GM12872 (cell line): ENCODE measurements around the gene DUSP22.

Experiments
- TF ChIP-seq, protein P1 (sequence below): IDR thresholded peaks from 3 replicates; pipeline ENCODE4 v1.5.1; 2011; ENCODE audit warnings: low read depth, mild to moderate bottlenecking, low read length, moderate library complexity; ENCODE audit not compliant: insufficient read depth

Gene DUSP22

DNA sequence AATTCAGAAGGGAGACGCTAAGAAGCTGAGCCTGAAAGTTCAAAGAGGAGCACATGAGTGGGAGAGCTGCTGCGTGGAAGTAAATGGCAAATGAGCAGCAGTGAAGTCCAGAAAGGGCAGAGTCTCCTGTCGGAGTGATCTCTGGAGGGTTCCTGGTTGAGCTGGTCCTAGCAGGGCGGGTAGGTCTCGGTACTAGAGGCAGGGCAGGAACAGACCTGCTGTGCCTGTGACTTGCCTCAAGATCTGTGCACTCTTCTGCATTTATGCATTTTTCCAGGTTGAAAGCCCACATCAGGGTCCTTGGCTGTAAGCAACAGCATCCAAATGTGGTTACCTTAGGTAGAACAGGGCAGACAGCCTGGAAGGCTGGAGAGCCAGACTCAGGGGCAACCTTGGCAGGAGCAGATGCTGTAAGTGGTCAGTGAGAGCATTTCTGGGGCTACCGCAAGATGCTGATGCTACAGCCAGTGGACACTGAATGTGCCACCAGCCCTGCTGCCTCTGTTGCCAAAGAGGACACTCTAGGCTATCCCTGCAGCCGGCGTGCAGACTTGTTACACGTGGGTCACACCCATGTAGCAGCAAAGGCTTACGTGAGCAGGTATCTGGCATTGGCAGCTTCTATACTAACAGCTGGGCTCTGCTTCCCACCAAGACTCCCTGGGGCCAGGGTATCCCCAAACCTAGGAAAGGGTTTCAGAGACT is 8.4 kb downstream of the DUSP22 start:
- TF ChIP-seq, protein P1, sequence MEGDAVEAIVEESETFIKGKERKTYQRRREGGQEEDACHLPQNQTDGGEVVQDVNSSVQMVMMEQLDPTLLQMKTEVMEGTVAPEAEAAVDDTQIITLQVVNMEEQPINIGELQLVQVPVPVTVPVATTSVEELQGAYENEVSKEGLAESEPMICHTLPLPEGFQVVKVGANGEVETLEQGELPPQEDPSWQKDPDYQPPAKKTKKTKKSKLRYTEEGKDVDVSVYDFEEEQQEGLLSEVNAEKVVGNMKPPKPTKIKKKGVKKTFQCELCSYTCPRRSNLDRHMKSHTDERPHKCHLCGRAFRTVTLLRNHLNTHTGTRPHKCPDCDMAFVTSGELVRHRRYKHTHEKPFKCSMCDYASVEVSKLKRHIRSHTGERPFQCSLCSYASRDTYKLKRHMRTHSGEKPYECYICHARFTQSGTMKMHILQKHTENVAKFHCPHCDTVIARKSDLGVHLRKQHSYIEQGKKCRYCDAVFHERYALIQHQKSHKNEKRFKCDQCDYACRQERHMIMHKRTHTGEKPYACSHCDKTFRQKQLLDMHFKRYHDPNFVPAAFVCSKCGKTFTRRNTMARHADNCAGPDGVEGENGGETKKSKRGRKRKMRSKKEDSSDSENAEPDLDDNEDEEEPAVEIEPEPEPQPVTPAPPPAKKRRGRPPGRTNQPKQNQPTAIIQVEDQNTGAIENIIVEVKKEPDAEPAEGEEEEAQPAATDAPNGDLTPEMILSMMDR = no peak

DNA sequence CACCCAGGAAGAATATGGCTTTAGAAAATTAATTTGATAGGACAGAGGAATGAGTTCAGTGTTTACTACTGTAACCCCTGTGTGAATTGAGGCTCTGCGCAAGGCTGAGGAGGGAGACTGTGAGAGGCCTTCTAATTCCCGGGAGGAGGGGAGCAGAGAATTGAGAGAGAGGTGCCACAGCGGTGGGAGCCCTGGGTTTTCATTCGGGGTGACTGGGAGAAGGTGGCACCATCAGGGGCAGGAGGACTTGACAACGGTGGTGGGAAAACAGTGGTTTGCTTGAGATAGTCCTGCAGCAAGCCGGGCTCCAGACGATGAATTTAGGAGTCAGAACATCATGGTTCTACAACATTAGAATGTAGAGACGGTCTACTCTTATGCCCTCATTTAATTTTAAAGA is 9.2 kb downstream of the DUSP22 start:
- TF ChIP-seq, protein P1 = no peak

DNA sequence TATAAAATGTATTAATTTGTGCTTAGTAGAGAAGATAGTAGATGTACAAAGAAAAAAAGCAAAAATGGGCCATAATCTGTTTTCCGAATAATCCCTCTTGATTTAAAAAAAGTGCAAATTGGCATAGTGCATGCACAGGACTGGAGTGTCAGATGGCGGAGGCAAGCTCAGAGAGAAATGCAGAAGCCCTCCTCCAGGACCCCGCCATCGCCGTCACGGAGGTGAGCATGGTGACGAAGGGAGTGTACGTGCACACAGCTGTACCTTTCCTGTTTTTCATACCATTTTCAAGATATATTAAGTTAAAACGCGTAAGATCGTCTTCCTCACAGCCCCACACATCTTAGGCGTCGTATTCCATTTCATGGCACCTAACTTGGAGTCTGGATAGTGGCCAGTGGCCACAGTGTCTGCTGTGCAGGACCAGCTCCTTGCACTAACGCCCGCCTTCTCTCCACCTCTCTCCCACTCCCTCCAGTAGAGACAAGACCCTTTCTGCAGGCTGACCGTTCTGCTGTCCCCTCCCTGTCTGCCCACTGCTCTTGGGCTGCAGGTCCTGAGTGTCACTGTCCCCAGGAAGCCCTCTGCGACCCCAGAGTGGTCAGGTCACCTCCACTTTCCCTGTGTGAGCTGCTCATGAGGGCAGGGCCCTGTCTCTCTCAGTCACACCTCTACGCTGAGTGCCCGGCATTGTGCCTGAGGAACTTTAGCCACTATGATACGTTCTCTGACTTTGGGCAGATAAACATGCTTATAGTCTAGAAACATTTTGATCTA is 9.8 kb downstream of the DUSP22 start:
- TF ChIP-seq, protein P1 = no peak

DNA sequence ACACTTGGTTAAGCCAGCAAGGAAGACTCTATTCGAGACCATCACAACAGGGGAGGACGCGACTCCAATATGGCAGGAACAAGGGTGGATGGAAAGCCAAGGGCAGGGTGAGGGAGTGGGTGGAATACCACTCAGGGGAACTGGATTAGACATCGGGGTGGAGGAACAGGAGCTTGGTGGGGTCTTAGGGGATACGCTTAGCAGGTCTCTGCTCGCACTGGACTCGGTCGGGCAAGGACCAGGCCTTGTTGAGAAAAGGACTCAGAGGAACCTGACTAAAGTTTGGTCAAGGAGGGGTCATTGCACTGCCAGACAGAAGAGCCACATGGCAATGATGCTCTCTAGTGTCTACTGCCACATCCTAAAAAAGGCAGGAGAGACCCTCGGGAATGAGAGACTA is 10.5 kb downstream of the DUSP22 start:
- TF ChIP-seq, protein P1 = no peak

DNA sequence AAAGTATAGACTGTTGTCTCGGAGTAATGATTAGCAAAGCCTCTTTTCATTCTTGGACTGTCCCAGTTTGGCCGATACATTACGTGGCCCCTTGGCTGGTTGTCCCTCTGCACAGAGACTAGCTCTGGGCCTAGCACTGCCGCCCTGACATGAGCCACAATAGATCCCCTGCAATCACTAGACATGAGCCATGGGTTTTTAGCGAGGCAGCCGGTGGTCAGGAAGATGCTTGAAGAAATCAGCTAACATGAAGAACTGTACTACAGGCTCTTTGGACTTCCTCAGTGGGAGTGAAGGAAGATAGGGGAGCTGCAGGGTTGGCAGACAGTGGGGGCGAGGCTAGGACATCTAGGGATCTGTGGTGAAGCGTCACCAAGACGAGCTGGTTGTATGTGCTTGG is 11.0 kb downstream of the DUSP22 start:
- TF ChIP-seq, protein P1 = no peak

DNA sequence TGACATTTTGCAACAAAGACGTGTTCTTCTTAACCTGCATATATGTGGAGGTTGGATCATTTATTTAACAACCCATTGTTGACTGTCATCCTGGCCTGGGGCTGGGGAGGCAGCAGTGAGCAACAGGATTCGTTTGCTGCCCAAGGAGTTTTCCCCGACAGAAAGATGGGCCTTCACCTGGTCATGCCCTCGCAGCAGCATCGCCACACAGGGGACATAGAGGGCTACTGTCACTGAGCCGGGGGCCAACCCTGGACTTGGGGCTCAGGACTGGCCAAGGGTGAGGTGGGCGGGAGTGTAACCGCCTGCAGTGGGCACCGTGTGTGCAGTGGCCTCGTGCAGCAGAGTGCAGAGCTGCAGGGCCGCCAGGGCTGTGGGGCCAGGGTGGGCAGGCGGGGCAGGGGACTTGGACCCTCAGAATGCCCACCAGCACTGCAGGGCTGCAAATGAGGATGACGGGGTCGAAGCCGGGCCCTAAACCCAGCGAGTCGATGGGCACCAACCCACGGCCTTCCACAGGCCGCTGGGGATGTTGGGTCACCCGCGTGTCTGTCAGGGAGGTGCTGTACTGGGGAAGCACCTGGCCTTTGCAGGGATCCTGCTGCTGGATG is 11.8 kb downstream of the DUSP22 start:
- TF ChIP-seq, protein P1 = peak; percentile 42; the same call in 2 of the 3 replicates

DNA sequence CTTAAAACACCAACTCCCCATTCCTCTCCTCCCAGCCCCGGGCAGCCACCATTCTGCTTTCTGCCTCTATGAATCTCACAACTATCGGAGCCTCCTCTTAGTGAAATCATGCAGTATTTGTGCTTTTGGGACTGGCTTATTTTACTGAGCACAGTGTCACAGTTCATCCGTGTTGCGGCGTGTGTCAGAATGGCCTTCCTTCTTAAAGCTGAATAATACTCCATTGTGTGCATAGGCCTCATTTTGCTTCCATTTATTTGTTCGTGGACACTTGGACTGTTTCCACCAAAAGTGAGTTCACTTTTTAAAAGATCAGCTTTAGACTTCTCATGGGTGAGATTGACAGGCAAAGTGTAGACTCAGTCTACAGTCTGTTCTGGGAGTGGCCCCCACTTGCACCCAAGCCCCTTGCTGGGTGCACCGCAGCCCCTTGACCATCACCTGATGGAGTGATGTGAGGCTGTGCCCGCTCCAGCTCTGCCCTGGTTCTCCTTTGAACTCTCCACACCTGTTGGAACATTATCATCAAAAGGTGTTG is 12.6 kb downstream of the DUSP22 start:
- TF ChIP-seq, protein P1 = no peak
